ENCODE measurements around the gene NAP1L4.

- no peak for TF ChIP-seq POLR2A (IDR thresholded peaks at IDR 0.05; ENCODE audit: low read depth, low read length)
- TF ChIP-seq CTCF (conservative IDR thresholded peaks at IDR 0.05; ENCODE audit: low read depth, low read length): no peak
- TF ChIP-seq CHD1 (IDR thresholded peaks at IDR 0.05; ENCODE audit: low read depth, low read length): no peak
- TF ChIP-seq BHLHE40 (IDR thresholded peaks at IDR 0.05; ENCODE audit: low read depth, low read length): no peak
- TF ChIP-seq RAD21 (IDR thresholded peaks at IDR 0.05; ENCODE audit: low read length): no peak
- no peak for TF ChIP-seq CEBPB (IDR thresholded peaks at IDR 0.05; ENCODE audit: low read depth, low read length)
- no peak for TF ChIP-seq FOS (IDR thresholded peaks at IDR 0.05; ENCODE audit: low read depth, low read length)
- no peak for TF ChIP-seq USF2 (IDR thresholded peaks at IDR 0.05; ENCODE audit: low read depth, low read length)
- no peak for TF ChIP-seq MXI1 (IDR thresholded peaks at IDR 0.05; ENCODE audit: borderline replicate concordance, low read depth, low read length)
- no peak for TF ChIP-seq SMC3 (IDR thresholded peaks at IDR 0.05; ENCODE audit: low read depth, low read length)
- TF ChIP-seq MAZ (IDR thresholded peaks at IDR 0.05; ENCODE audit: borderline replicate concordance, low read depth, low read length): no peak
- no peak for TF ChIP-seq MAFK (IDR thresholded peaks at IDR 0.05; ENCODE audit: low read depth, low read length)
- no peak for TF ChIP-seq RFX5 (IDR thresholded peaks at IDR 0.05; ENCODE audit: low read depth, low read length)
- TF ChIP-seq, protein P1, sequence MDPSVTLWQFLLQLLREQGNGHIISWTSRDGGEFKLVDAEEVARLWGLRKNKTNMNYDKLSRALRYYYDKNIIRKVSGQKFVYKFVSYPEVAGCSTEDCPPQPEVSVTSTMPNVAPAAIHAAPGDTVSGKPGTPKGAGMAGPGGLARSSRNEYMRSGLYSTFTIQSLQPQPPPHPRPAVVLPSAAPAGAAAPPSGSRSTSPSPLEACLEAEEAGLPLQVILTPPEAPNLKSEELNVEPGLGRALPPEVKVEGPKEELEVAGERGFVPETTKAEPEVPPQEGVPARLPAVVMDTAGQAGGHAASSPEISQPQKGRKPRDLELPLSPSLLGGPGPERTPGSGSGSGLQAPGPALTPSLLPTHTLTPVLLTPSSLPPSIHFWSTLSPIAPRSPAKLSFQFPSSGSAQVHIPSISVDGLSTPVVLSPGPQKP (IDR thresholded peaks at IDR 0.05; ENCODE audit: borderline replicate concordance, low read depth, low read length): no peak
Measured at GRCh38 chr11:2983908-2984307, 8.2 kb downstream of the NAP1L4 start.

Measured in IMR-90 (cell line).